Measurements from ENCODE around the gene PSMD3.

The PSMD3 gene

GRCh38 chr17:39962642-39963220 is 17.9 kb upstream of the PSMD3 start, which contains the start of gene GSDMA:
GSDMA (plus strand) TSS chr17:39963004; CDS start chr17:39965688, 2,684 bp downstream.
- TF ChIP-seq CTCF (IDR thresholded peaks at IDR 0.05; ENCODE audit: extremely low read depth, missing control alignments) = no peak
- no peak for DNase-seq (ENCODE audit: low spot score)

GRCh38 chr17:39963829-39964228 is 16.8 kb upstream of the PSMD3 start:
- DNase-seq (ENCODE audit: low spot score) = no peak
- no peak for TF ChIP-seq CTCF (IDR thresholded peaks at IDR 0.05; ENCODE audit: extremely low read depth, missing control alignments)

DNA sequence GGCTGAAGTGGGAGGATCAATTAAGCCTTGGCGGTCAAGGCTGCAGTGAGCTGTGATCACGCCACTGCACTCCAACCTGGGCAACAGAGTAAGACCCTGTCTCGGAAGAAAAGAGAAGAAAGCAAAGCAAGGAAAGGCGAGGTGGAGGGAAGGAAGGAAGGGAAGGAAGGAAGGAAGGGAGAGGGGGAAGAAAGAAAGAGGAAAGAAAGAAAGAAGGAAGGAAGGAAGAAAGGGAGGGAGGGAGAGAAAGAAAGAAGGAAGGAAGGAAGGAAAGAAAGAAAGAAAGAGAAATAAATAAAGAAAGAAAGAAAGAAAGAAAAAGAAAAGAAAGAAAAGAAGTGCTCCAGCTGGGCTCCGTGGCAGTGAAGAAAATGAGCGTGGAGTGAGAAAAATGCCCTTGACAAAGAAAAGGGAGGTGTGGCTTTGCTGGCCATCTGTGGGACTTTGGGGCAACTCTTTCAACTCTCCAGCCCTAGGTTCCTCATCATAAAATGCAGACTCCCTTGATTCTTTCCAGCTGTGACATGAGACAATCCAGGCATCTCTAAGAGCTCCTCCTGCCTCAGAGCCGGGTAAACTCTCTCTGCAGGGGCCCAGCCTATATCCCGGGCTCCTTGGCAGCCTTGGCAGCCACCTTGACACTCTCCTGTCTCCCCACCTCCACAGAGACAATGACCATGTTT is 15.4 kb upstream of the PSMD3 start:
- DNase-seq (ENCODE audit: low spot score) = no peak
- TF ChIP-seq CTCF (IDR thresholded peaks at IDR 0.05; ENCODE audit: extremely low read depth, missing control alignments) = no peak

GRCh38 chr17:39966771-39967170 is 13.8 kb upstream of the PSMD3 start:
- DNase-seq (ENCODE audit: low spot score) = no peak
- no peak for TF ChIP-seq CTCF (IDR thresholded peaks at IDR 0.05; ENCODE audit: extremely low read depth, missing control alignments)

DNA sequence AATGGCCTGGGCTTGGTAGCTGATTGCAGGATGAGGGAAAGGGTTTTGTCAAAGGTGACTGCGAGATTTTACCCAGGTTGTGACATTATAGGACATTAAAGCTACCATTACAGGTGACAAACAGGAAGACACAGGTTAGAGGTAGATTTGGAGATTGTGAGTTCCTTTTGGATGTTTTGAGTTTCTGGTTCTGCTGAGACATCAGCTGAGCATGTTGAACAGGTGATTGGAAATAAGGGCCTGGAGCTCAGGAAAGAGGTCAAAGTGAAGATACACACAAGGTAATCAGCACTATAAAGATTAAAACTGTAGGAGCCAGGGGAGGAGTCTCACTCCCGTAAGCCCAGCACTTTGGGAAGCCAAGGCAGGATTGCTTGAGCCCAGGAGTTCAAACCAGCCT is 11.8 kb upstream of the PSMD3 start:
- DNase-seq (ENCODE audit: low spot score) = no peak
- TF ChIP-seq CTCF (IDR thresholded peaks at IDR 0.05; ENCODE audit: extremely low read depth, missing control alignments) = no peak

DNA sequence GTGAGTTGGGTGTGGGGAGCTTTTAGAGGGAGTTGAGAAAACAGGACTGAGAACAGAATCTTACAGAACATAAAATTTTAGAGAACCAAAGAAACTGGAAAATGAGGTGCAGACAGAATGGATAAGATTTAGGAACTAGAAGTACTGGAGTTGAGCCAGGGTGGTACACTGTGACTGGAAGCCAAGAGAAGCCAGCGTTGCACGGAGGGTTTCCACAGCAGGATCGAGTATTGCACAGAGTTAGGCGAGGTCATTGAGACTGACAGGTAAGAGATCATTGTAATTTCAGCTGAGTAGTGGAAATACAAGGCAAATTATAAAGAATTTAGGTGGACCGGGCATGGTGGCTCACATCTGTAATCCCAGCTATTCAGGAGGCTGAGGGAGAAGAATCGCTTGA is 11.2 kb upstream of the PSMD3 start:
- no peak for TF ChIP-seq CTCF (IDR thresholded peaks at IDR 0.05; ENCODE audit: extremely low read depth, missing control alignments)
- DNase-seq (ENCODE audit: low spot score) = no peak

DNA sequence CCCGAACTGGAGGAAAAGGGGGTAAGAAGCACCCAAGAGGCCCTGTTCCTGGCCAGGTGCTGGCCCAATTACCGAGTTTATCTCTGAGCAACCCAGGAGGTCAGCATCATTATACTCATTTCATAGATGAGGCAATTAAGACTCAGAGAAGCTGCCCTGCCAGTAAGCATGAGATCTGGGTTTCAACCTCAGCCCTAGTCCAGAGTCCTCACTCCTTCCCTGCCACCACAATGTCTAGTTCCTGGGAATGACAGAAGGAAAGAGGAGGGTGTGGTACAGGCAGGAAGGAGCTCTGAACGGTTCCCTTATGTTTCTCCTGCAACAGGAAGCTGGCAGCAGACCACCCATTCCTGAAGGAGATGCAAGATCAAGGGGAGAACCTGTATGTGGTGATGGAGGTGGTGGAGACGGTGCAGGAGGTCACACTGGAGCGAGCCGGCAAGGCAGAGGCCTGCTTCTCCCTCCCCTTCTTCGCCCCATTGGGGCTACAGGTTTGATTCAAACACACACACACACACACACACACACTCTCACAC is 10.4 kb upstream of the PSMD3 start:
- no peak for DNase-seq (ENCODE audit: low spot score)
- no peak for TF ChIP-seq CTCF (IDR thresholded peaks at IDR 0.05; ENCODE audit: extremely low read depth, missing control alignments)

All from GM20000 (cell line).